Kidney (tissue), 14 donors: ENCODE data around the gene CGRRF1. TPM values are rescaled to one million over a fixed set of nuclear protein-coding genes. Genes with fewer than 3 reads are reported as not detected.

Experiments
- DNase-seq, 5 donors: peaks; one replicate each; pipeline ENCODE4 v3.0.0-alpha.2; 2013 to 2020
- FAIRE-seq: peaks from 2 replicates; lab custom pipeline; 2012; peaks lifted over from hg19 to GRCh38; lab: Jason Lieb, UNC
- H3K27ac ChIP-seq, 2 donors: one replicate each; pipeline ENCODE4 v1.7.0; 2013; ENCODE audit warnings: low read depth in 2 of 2, low read length in 2 of 2, inconsistent platforms in 1 of 2
- H3K27me3 ChIP-seq: one replicate; pipeline ENCODE4 v1.7.1; 2013; ENCODE audit warnings: low read length, inconsistent platforms; ENCODE audit not compliant: control insufficient read depth, insufficient read depth
- H3K36me3 ChIP-seq, 3 donors: one replicate each; pipeline versions ENCODE4 v1.7.0 to v1.7.1; 2013; ENCODE audit warnings: low read length in 3 of 3, control low read depth in 1 of 3, inconsistent platforms in 1 of 3; ENCODE audit not compliant: insufficient read depth in 3 of 3, control insufficient read depth in 2 of 3
- H3K4me1 ChIP-seq, 3 donors: one replicate each; pipeline versions ENCODE4 v1.7.0 to v1.7.1; 2013; ENCODE audit warnings: low read length in 3 of 3, inconsistent platforms in 1 of 3, low read depth in 1 of 3; ENCODE audit not compliant: control insufficient read depth in 2 of 3, insufficient read depth in 2 of 3
- H3K4me3 ChIP-seq, 3 donors: one replicate each; pipeline versions ENCODE4 v1.7.0 to v1.8.1; 2013; ENCODE audit warnings: low read length in 3 of 3, control low read depth in 1 of 3, inconsistent platforms in 1 of 3
- H3K9ac ChIP-seq, 3 donors: one replicate each; pipeline versions ENCODE4 v1.7.0 to v1.7.1; 2013; ENCODE audit warnings: low read length in 3 of 3, control low read depth in 1 of 3, inconsistent platforms in 1 of 3
- H3K9me3 ChIP-seq, 3 donors: one replicate each; pipeline versions ENCODE4 v1.7.0 to v1.7.1; 2013; ENCODE audit warnings: low read length in 3 of 3, control low read depth in 1 of 3, inconsistent platforms in 1 of 3; ENCODE audit not compliant: control insufficient read depth in 2 of 3, insufficient read depth in 1 of 3
- CTCF ChIP-seq: IDR thresholded peaks from 3 replicates; pipeline ENCODE4 v1.5.1; 2012; ENCODE audit warnings: mild to moderate bottlenecking, moderate library complexity, borderline replicate concordance; ENCODE audit not compliant: insufficient read depth; ENCODE audit errors: extremely low read depth
- intact Hi-C: fragments of 100-400 bp; cut with DNase I; formaldehyde crosslinking; loops from one replicate; pipeline ENCODE4 v1.11.1; 2022
- polyA plus RNA-seq: library from polyadenylated mRNA; stranded (reverse); fragments of 350-450 nt; fragmentation: Illumina TruSeq; extraction: RNeasy Lipid Tissue Mini Kit (QIAGEN cat#74804); gene quantifications from one replicate; pipeline ENCODE4 v1.2.3, GENCODE V29; 2014; ENCODE audit warnings: low read depth, low replicate concordance; ENCODE audit not compliant: insufficient read depth
- total RNA-seq: library from RNA; stranded (reverse); fragmentation: NEBNext Ultra II Directional; extraction: Animal tissue kit (Norgen Biotek cat#: 25700); gene quantifications from one replicate; pipeline ENCODE4 v1.2.1, GENCODE V29; 2021
- donor health status: control.
- donor health status: control.
- donor health status: control.
- donor health status: control.
- donor health status: control.
- donor health status: DM: yes; HTN: yes; CAD: no.
- donor health status: Normal renal cell carcinoma (clear cell type).

The CGRRF1 gene
- total and polyA plus RNA-seq, 2 donors from 2014 or later: 19.6 to 26.2 TPM

GRCh38 chr14:54577494-54577893, 67.8 kb downstream of the CGRRF1 start:
- Histone ChIP-seq H3K9ac (no peak overlapping the region), H3K27me3 (no peaks in the 10 kb centered on the region), H3K4me3 (no peak overlapping the region), H3K27ac (no peak overlapping the region), H3K36me3 (peaks cover 0 to 2% (median 0%) of the 10 kb centered on the region in 3 donors), H3K4me1 (peaks cover 0 to 4% (median 0%) of the 10 kb centered on the region in 3 donors), H3K9me3 (no peaks in the 10 kb centered on the region)
- TF ChIP-seq CTCF: no peak
- intact Hi-C loops: no loop called here
- DNase-seq: no peak
- no peak for FAIRE-seq

GRCh38 chr14:54577977-54578376, 68.3 kb downstream of the CGRRF1 start:
- FAIRE-seq (no peak), DNase-seq (no peak)
- H3K4me1 ChIP-seq: peaks cover 0 to 4% (median 0%) of the 10 kb centered on the region in 3 donors
- no peaks in the 10 kb centered on the region for H3K9me3 ChIP-seq
- TF ChIP-seq CTCF: no peak
- no peak overlapping the region for H3K4me3 ChIP-seq
- intact Hi-C loops: no loop called here
- no peaks in the 10 kb centered on the region for H3K27me3 ChIP-seq
- no peak overlapping the region for H3K27ac ChIP-seq
- H3K9ac ChIP-seq: no peak overlapping the region
- H3K36me3 ChIP-seq: peaks cover 0 to 2% (median 0%) of the 10 kb centered on the region in 3 donors

GRCh38 chr14:54579621-54580020, 69.9 kb downstream of the CGRRF1 start:
- no peak overlapping the region for H3K9ac ChIP-seq
- TF ChIP-seq CTCF: no peak
- FAIRE-seq (no peak), DNase-seq (no peak)
- no peaks in the 10 kb centered on the region for H3K9me3 ChIP-seq
- no peaks in the 10 kb centered on the region for H3K27me3 ChIP-seq
- H3K4me3 ChIP-seq: no peak overlapping the region
- intact Hi-C loops: no loop called here
- H3K36me3 ChIP-seq: no peaks in the 10 kb centered on the region
- H3K4me1 ChIP-seq: peaks cover 0 to 4% (median 0%) of the 10 kb centered on the region in 3 donors
- H3K27ac ChIP-seq: no peak overlapping the region

DNA sequence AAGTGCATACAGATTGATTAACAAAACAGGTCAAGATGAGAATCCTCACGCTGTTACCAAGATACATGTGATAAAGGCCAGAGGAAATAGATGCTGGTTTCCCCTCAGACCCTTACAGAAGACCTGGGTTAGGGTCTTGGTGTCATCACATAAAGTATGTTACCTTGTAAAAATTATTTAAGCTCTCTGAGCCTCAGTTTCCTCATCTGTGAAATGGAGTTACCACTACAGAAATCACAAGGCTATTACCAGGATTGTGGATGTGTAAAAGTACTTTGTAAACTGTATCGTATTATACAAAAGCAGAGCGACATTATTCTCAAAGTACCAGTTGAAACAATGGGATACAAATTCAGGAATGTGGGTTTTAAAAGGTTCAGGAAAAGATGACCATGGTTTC, 71.2 kb downstream of the CGRRF1 start:
- Histone ChIP-seq H3K36me3 (no peaks in the 10 kb centered on the region), H3K4me1 (peaks cover 0 to 4% (median 0%) of the 10 kb centered on the region in 3 donors), H3K9me3 (no peaks in the 10 kb centered on the region), H3K4me3 (no peak overlapping the region), H3K27ac (no peak overlapping the region), H3K9ac (no peak overlapping the region), H3K27me3 (no peaks in the 10 kb centered on the region)
- intact Hi-C loops: no loop called here
- DNase-seq (no peak), FAIRE-seq (no peak)
- TF ChIP-seq CTCF: no peak
